ENCODE measurements around the gene CATSPERE.

- TF ChIP-seq CTCF (IDR thresholded peaks at IDR 0.05) (peak in 3 of 6 experiments; percentile 52 to 68 (median 57)), POLR2A (IDR thresholded peaks at IDR 0.05) (peak in 1 of 2 donors; percentile 33)
Measured at GRCh38 chr1:244451951-244452795, 8.9 kb upstream of the CATSPERE start.
